ENCODE data around the gene PCDH1.

DNA sequence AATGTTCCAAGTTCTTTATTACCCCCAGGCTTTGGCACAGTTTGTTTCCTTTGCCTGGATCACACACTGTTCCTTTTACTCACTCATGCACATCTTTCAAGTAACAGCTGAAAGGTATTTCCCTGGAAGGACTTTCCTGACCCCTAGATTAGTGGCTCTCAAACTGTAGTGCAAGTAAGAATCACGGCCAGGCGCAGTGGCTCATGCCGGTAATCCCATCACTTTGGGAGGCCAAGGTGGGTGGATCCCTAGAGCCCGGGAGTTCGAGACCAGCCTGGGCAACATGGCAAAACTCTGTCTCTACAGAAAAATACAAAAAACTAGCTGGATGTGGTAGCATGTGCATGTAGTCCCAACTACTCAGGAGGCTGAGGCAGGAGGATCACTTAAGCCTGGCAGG, 26.3 kb upstream of the PCDH1 start:
- TF ChIP-seq, protein P1, sequence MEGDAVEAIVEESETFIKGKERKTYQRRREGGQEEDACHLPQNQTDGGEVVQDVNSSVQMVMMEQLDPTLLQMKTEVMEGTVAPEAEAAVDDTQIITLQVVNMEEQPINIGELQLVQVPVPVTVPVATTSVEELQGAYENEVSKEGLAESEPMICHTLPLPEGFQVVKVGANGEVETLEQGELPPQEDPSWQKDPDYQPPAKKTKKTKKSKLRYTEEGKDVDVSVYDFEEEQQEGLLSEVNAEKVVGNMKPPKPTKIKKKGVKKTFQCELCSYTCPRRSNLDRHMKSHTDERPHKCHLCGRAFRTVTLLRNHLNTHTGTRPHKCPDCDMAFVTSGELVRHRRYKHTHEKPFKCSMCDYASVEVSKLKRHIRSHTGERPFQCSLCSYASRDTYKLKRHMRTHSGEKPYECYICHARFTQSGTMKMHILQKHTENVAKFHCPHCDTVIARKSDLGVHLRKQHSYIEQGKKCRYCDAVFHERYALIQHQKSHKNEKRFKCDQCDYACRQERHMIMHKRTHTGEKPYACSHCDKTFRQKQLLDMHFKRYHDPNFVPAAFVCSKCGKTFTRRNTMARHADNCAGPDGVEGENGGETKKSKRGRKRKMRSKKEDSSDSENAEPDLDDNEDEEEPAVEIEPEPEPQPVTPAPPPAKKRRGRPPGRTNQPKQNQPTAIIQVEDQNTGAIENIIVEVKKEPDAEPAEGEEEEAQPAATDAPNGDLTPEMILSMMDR (IDR thresholded peaks at IDR 0.05; ENCODE audit: low read depth, low read length) = no peak
- no peak for TF ChIP-seq EZH2phosphoT487 (IDR thresholded peaks at IDR 0.05; ENCODE audit: low read depth)

All from OCI-LY3 (cell line).